Fibroblast of mammary gland (primary cell): ENCODE measurements around the gene PITX1.

Source experiments
- DNase-seq: peaks from one replicate; pipeline ENCODE4 v3.0.0-alpha.2; 2010; ENCODE audit warnings: low read depth
- H3K4me3 ChIP-seq: 2 replicates; pipeline ENCODE4 v1.5.1; 2011; ENCODE audit warnings: low read depth, mild to moderate bottlenecking, low read length, moderate library complexity; ENCODE audit not compliant: control insufficient read depth
- CTCF ChIP-seq: conservative IDR thresholded peaks from 2 replicates; pipeline ENCODE4 v1.5.1; 2011; ENCODE audit warnings: low read depth, low read length, inconsistent platforms; ENCODE audit not compliant: control insufficient read depth, insufficient read depth

PITX1 gene

GRCh38 chr5:135051872-135052271, 17.8 kb upstream of the PITX1 start:
- no peak for DNase-seq
- H3K4me3 ChIP-seq = no peak overlapping the region
- TF ChIP-seq CTCF = no peak

GRCh38 chr5:135051399-135051798, 17.4 kb upstream of the PITX1 start:
- no peak overlapping the region for H3K4me3 ChIP-seq
- no peak for DNase-seq
- TF ChIP-seq CTCF = no peak

GRCh38 chr5:135050244-135050767, 16.3 kb upstream of the PITX1 start:
- no peak for TF ChIP-seq CTCF
- no peak for DNase-seq
- H3K4me3 ChIP-seq = no peak overlapping the region

- DNase-seq = no peak
- TF ChIP-seq CTCF = no peak
- H3K4me3 ChIP-seq = no peak overlapping the region
Observed at GRCh38 chr5:135048930-135049329, 14.9 kb upstream of the PITX1 start.

- TF ChIP-seq CTCF = no peak
- no peak overlapping the region for H3K4me3 ChIP-seq
- no peak for DNase-seq
Observed at GRCh38 chr5:135048286-135048685, 14.3 kb upstream of the PITX1 start.

GRCh38 chr5:135047347-135047695, 13.3 kb upstream of the PITX1 start:
- DNase-seq = no peak
- no peak for TF ChIP-seq CTCF
- no peak overlapping the region for H3K4me3 ChIP-seq
